Measurements from ENCODE around the gene BBS2. TPM values are rescaled to one million over a fixed set of nuclear protein-coding genes. Genes with fewer than 3 reads are reported as not detected.

The BBS2 gene
- total and polyA plus RNA-seq, 2 experiments from 2014 or later = 13.7 to 25.2 TPM

- Histone ChIP-seq H3K9me2 (ENCODE audit: insufficient read depth) (no peaks in the 10 kb centered on the region), H3K4me2 (no peak overlapping the region), H2AFZ (no peak overlapping the region), H3K36me3 (ENCODE audit: insufficient read depth) (no peaks in the 10 kb centered on the region), H3K4me1 (ENCODE audit: insufficient read depth) (peaks cover 3% of the 10 kb centered on the region; the same call in 1 of the 2 replicates), H3K27ac (ENCODE audit: low read depth) (no peak overlapping the region), H3F3A (replicated peaks; ENCODE audit: low read depth) (no peaks in the 10 kb centered on the region), H3K27me3 (ENCODE audit: insufficient read depth) (no peaks in the 10 kb centered on the region), H3K4me3 (no peak overlapping the region), H4K20me1 (replicated peaks; ENCODE audit: insufficient read depth) (no peaks in the 10 kb centered on the region; the same call in 1 of the 2 replicates), H3K79me2 (replicated peaks; ENCODE audit: insufficient read depth) (peaks cover 3% of the 10 kb centered on the region; the same call in 1 of the 2 replicates)
- peaks cover 3% of the 10 kb centered on the region; the same call in 1 of the 3 replicates for H3K36me3 Mint-ChIP-seq (ENCODE audit: low read depth)
- peak; percentile 76 for ATAC-seq
- H3K9me3 Mint-ChIP-seq = no peaks in the 10 kb centered on the region
- H3K4me1 Mint-ChIP-seq = no peaks in the 10 kb centered on the region; the same call in 2 of the 3 replicates
- peak; percentile 70 for DNase-seq (ENCODE audit: low spot score)
- no peaks in the 10 kb centered on the region for H3K27me3 Mint-ChIP-seq (ENCODE audit: insufficient read depth, low read depth, poor library complexity)
- peak; percentile 76 to 88 for TF ChIP-seq CTCF (conservative IDR thresholded peaks at IDR 0.05; ENCODE audit: low read depth in 2 of 2)
- TF ChIP-seq REST (IDR thresholded peaks at IDR 0.05; ENCODE audit: unreplicated experiment) = no peak
- no peak for TF ChIP-seq POLR2AphosphoS5 (IDR thresholded peaks at IDR 0.05; ENCODE audit: low read depth)
- no peak for TF ChIP-seq NANOG (IDR thresholded peaks at IDR 0.05; ENCODE audit: borderline replicate concordance)
- no peak for TF ChIP-seq ETS1 (IDR thresholded peaks at IDR 0.05)
- no peak for TF ChIP-seq ZNF331 (CRISPR knock-in tag; IDR thresholded peaks at IDR 0.05; ENCODE audit: low read depth)
- TF ChIP-seq CREB1 (CRISPR knock-in tag; IDR thresholded peaks at IDR 0.05; ENCODE audit: low read depth) = no peak
- no peak overlapping the region for H3K27ac Mint-ChIP-seq
- no peak overlapping the region for H3K4me3 Mint-ChIP-seq
Measured at GRCh38 chr16:56513972-56514371, 5.9 kb downstream of the BBS2 start.

- Mint-ChIP-seq H3K36me3 (ENCODE audit: low read depth) (peaks cover 3% of the 10 kb centered on the region; the same call in 1 of the 3 replicates), H3K4me1 (no peaks in the 10 kb centered on the region; the same call in 2 of the 3 replicates), H3K4me3 (no peak overlapping the region), H3K27ac (no peak overlapping the region), H3K27me3 (ENCODE audit: insufficient read depth, low read depth, poor library complexity) (no peaks in the 10 kb centered on the region), H3K9me3 (no peaks in the 10 kb centered on the region)
- H3K36me3 ChIP-seq (ENCODE audit: insufficient read depth) = no peaks in the 10 kb centered on the region
- no peak overlapping the region for H3K4me3 ChIP-seq
- no peaks in the 10 kb centered on the region for H3K27me3 ChIP-seq (ENCODE audit: insufficient read depth)
- no peak overlapping the region for H3K27ac ChIP-seq (ENCODE audit: low read depth)
- H4K20me1 ChIP-seq (replicated peaks; ENCODE audit: insufficient read depth) = no peaks in the 10 kb centered on the region; the same call in 1 of the 2 replicates
- H3K9me2 ChIP-seq (ENCODE audit: insufficient read depth) = no peaks in the 10 kb centered on the region
- DNase-seq (ENCODE audit: low spot score) = no peak
- peaks cover 3% of the 10 kb centered on the region; the same call in 1 of the 2 replicates for H3K4me1 ChIP-seq (ENCODE audit: insufficient read depth)
- no peak overlapping the region for H2AFZ ChIP-seq
- H3F3A ChIP-seq (replicated peaks; ENCODE audit: low read depth) = no peaks in the 10 kb centered on the region
- H3K79me2 ChIP-seq (replicated peaks; ENCODE audit: insufficient read depth) = peaks cover under 1% of the 10 kb centered on the region; the same call in 1 of the 2 replicates
- ATAC-seq = no peak
- no peak overlapping the region for H3K4me2 ChIP-seq
- TF ChIP-seq POLR2AphosphoS5 (IDR thresholded peaks at IDR 0.05; ENCODE audit: low read depth) = no peak
- TF ChIP-seq EZH2 (IDR thresholded peaks at IDR 0.05; ENCODE audit: low read depth, unreplicated experiment) = no peak
- no peak for TF ChIP-seq ZNF462 (CRISPR knock-in tag; IDR thresholded peaks at IDR 0.05)
Measured at GRCh38 chr16:56513091-56513490, 6.7 kb downstream of the BBS2 start.
